HepG2 (cell line): ENCODE measurements around the gene PRR29. TPM values are rescaled to one million over a fixed set of nuclear protein-coding genes. Genes with fewer than 3 reads are reported as not detected.

Experiments used
- CEBPG ChIP-seq: IDR thresholded peaks from 2 replicates; pipeline ENCODE4 v1.6.1; 2016
- EED ChIP-seq: sonication (generic); formaldehyde crosslinking; IDR thresholded peaks from 2 replicates; pipeline ENCODE4 v1.5.0; 2020; ENCODE audit warnings: mild to moderate bottlenecking, missing genetic modification reagents
- FOXO1 ChIP-seq: sonication (generic); formaldehyde crosslinking; IDR thresholded peaks from 2 replicates; pipeline ENCODE4 v1.4.0; 2020; ENCODE audit warnings: missing genetic modification reagents
- MEF2D ChIP-seq: sonication (generic); formaldehyde crosslinking; IDR thresholded peaks from 2 replicates; pipeline ENCODE4 v1.5.1; 2020; ENCODE audit warnings: mild to moderate bottlenecking, missing genetic modification reagents
- NFRKB ChIP-seq: fragments of 450-650 bp; IDR thresholded peaks from 2 replicates; pipeline ENCODE4 v1.6.1; 2017
- SIN3A ChIP-seq: IDR thresholded peaks from 2 replicates; pipeline ENCODE4 v1.6.1; 2011; ENCODE audit warnings: low read depth, mild to moderate bottlenecking, control low read depth, low read length, borderline replicate concordance
- ZNF354B ChIP-seq: sonication (generic); formaldehyde crosslinking; IDR thresholded peaks from 2 replicates; pipeline ENCODE4 v1.8.0; 2022; ENCODE audit warnings: mild to moderate bottlenecking, missing genetic modification reagents
- ZNF609 ChIP-seq: sonication (generic); formaldehyde crosslinking; IDR thresholded peaks from 2 replicates; pipeline ENCODE4 v1.4.0; 2020; ENCODE audit warnings: mild to moderate bottlenecking, missing genetic modification reagents, borderline replicate concordance
- ZNF670 ChIP-seq: sonication (generic); formaldehyde crosslinking; IDR thresholded peaks from 2 replicates; pipeline ENCODE4 v1.8.0; 2022; ENCODE audit warnings: mild to moderate bottlenecking, missing genetic modification reagents, borderline replicate concordance
- ZNF850 ChIP-seq: sonication (generic); formaldehyde crosslinking; conservative IDR thresholded peaks from 2 replicates; pipeline ENCODE4 v1.9.0; 2021; ENCODE audit warnings: mild to moderate bottlenecking, missing genetic modification reagents
- ZNF878 ChIP-seq: sonication (generic); formaldehyde crosslinking; IDR thresholded peaks from 2 replicates; pipeline ENCODE4 v1.8.1; 2023; ENCODE audit warnings: mild to moderate bottlenecking, missing genetic modification reagents, moderate library complexity
- polyA plus RNA-seq, 8 experiments: library from polyadenylated mRNA; depleted of rRNA in 3 of 8; stranded (reverse) in 7 of 8; unstranded in 1 of 8; fragments of >200 nt; fragmentation: Illumina TruSeq in 4 of 8; extraction: Trizol in 4 of 8; gene quantifications; 2 replicates each; pipeline versions ENCODE4 v1.2.1 to v1.2.3, GENCODE V29; 2011 to 2016; ENCODE audit warnings: low read depth in 4 of 8, missing spikeins in 1 of 8, mixed read lengths in 1 of 8; ENCODE audit not compliant: insufficient read depth in 1 of 8
- total RNA-seq, 5 experiments: library from RNA; depleted of rRNA; stranded (reverse); fragments of >200 nt; fragmentation: Illumina TruSeq; extraction: Trizol; gene quantifications; 2 replicates each; pipeline ENCODE4 v1.2.3, GENCODE V29; 2016; ENCODE audit warnings: low read depth in 1 of 5
- TF ChIP-seq, protein P1 (sequence below): sonication (generic); formaldehyde crosslinking; IDR thresholded peaks from 2 replicates; pipeline ENCODE4 v1.4.0; 2020; ENCODE audit warnings: missing genetic modification reagents, mild to moderate bottlenecking, borderline replicate concordance
- TF ChIP-seq, protein P2 (sequence below): sonication (generic); formaldehyde crosslinking; IDR thresholded peaks from 2 replicates; pipeline ENCODE4 v1.4.0; 2020; ENCODE audit warnings: missing genetic modification reagents, borderline replicate concordance
- TF ChIP-seq, protein P3 (sequence below): sonication (generic); formaldehyde crosslinking; IDR thresholded peaks from 2 replicates; pipeline ENCODE4 v1.4.0; 2020; ENCODE audit warnings: missing genetic modification reagents
- TF ChIP-seq, protein P4 (sequence below): conservative IDR thresholded peaks from 2 replicates; pipeline ENCODE4 v1.6.1; 2018; ENCODE audit warnings: missing genetic modification reagents

The PRR29 gene
- total and polyA plus RNA-seq, 2 of the 13 experiments (the other 11 are each of a cell fraction or from before 2014, with no cell fraction given), result 0.07 to 0.20 TPM

GRCh38 chr17:63998050-63998720 is at the start of gene PRR29 (continued):
- TF ChIP-seq, protein P1, sequence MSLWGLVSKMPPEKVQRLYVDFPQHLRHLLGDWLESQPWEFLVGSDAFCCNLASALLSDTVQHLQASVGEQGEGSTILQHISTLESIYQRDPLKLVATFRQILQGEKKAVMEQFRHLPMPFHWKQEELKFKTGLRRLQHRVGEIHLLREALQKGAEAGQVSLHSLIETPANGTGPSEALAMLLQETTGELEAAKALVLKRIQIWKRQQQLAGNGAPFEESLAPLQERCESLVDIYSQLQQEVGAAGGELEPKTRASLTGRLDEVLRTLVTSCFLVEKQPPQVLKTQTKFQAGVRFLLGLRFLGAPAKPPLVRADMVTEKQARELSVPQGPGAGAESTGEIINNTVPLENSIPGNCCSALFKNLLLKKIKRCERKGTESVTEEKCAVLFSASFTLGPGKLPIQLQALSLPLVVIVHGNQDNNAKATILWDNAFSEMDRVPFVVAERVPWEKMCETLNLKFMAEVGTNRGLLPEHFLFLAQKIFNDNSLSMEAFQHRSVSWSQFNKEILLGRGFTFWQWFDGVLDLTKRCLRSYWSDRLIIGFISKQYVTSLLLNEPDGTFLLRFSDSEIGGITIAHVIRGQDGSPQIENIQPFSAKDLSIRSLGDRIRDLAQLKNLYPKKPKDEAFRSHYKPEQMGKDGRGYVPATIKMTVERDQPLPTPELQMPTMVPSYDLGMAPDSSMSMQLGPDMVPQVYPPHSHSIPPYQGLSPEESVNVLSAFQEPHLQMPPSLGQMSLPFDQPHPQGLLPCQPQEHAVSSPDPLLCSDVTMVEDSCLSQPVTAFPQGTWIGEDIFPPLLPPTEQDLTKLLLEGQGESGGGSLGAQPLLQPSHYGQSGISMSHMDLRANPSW (CRISPR knock-in tag), result no peak
- TF ChIP-seq, protein P2, sequence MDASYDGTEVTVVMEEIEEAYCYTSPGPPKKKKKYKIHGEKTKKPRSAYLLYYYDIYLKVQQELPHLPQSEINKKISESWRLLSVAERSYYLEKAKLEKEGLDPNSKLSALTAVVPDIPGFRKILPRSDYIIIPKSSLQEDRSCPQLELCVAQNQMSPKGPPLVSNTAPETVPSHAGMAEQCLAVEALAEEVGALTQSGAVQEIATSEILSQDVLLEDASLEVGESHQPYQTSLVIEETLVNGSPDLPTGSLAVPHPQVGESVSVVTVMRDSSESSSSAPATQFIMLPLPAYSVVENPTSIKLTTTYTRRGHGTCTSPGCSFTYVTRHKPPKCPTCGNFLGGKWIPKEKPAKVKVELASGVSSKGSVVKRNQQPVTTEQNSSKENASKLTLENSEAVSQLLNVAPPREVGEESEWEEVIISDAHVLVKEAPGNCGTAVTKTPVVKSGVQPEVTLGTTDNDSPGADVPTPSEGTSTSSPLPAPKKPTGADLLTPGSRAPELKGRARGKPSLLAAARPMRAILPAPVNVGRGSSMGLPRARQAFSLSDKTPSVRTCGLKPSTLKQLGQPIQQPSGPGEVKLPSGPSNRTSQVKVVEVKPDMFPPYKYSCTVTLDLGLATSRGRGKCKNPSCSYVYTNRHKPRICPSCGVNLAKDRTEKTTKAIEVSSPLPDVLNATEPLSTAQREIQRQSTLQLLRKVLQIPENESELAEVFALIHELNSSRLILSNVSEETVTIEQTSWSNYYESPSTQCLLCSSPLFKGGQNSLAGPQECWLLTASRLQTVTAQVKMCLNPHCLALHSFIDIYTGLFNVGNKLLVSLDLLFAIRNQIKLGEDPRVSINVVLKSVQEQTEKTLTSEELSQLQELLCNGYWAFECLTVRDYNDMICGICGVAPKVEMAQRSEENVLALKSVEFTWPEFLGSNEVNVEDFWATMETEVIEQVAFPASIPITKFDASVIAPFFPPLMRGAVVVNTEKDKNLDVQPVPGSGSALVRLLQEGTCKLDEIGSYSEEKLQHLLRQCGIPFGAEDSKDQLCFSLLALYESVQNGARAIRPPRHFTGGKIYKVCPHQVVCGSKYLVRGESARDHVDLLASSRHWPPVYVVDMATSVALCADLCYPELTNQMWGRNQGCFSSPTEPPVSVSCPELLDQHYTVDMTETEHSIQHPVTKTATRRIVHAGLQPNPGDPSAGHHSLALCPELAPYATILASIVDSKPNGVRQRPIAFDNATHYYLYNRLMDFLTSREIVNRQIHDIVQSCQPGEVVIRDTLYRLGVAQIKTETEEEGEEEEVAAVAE (CRISPR knock-in tag), result no peak
- TF ChIP-seq ZNF609 (CRISPR knock-in tag), result no peak
- no peak for TF ChIP-seq ZNF878 (CRISPR knock-in tag)
- TF ChIP-seq ZNF354B (CRISPR knock-in tag), result no peak
- no peak for TF ChIP-seq ZNF850 (CRISPR knock-in tag)
- TF ChIP-seq SIN3A, result peak; percentile 71; the same call in 1 of the 2 replicates
- no peak for TF ChIP-seq CEBPG (CRISPR knock-in tag)
- TF ChIP-seq EED (CRISPR knock-in tag), result no peak
- no peak for TF ChIP-seq MEF2D (CRISPR knock-in tag)
- TF ChIP-seq, protein P3, sequence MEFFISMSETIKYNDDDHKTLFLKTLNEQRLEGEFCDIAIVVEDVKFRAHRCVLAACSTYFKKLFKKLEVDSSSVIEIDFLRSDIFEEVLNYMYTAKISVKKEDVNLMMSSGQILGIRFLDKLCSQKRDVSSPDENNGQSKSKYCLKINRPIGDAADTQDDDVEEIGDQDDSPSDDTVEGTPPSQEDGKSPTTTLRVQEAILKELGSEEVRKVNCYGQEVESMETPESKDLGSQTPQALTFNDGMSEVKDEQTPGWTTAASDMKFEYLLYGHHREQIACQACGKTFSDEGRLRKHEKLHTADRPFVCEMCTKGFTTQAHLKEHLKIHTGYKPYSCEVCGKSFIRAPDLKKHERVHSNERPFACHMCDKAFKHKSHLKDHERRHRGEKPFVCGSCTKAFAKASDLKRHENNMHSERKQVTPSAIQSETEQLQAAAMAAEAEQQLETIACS (CRISPR knock-in tag), result no peak
- TF ChIP-seq NFRKB, result no peak
- TF ChIP-seq, protein P4, sequence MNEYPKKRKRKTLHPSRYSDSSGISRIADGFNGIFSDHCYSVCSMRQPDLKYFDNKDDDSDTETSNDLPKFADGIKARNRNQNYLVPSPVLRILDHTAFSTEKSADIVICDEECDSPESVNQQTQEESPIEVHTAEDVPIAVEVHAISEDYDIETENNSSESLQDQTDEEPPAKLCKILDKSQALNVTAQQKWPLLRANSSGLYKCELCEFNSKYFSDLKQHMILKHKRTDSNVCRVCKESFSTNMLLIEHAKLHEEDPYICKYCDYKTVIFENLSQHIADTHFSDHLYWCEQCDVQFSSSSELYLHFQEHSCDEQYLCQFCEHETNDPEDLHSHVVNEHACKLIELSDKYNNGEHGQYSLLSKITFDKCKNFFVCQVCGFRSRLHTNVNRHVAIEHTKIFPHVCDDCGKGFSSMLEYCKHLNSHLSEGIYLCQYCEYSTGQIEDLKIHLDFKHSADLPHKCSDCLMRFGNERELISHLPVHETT, result no peak
- TF ChIP-seq ZNF670 (CRISPR knock-in tag), result no peak
- peak; percentile 51; the same call in 1 of the 2 replicates for TF ChIP-seq FOXO1
